BLaER1 (cell line): ENCODE data around the gene PDE8A.
A peak's percentile ranks its signal among the peaks of the same experiment; 100 is the strongest.
"Not testable (repeated sequence)": the region's sequence is repeated elsewhere in the genome, so short reads cannot be mapped to it uniquely, and the experiment has no call there.

ENCODE experiments used
- H3K27ac ChIP-seq: shearing (Covaris generic); formaldehyde crosslinking; 2 replicates; pipeline ENCODE4 v1.8.1; 2022
- H3K27me3 ChIP-seq: shearing (Covaris generic); formaldehyde crosslinking; 2 replicates; pipeline ENCODE4 v1.8.1; 2022
- H3K36me3 ChIP-seq: shearing (Covaris generic); formaldehyde crosslinking; 2 replicates; pipeline ENCODE4 v1.8.1; 2022
- H3K4me1 ChIP-seq: shearing (Covaris generic); formaldehyde crosslinking; 2 replicates; pipeline ENCODE4 v1.8.1; 2022
- H3K4me2 ChIP-seq: shearing (Covaris generic); formaldehyde crosslinking; 2 replicates; pipeline ENCODE4 v1.8.1; 2022
- H3K4me3 ChIP-seq: shearing (Covaris generic); formaldehyde crosslinking; 2 replicates; pipeline ENCODE4 v1.8.1; 2022
- H3K9ac ChIP-seq: shearing (Covaris generic); formaldehyde crosslinking; 2 replicates; pipeline ENCODE4 v1.8.1; 2022
- H3K9me3 ChIP-seq: shearing (Covaris generic); formaldehyde crosslinking; 2 replicates; pipeline ENCODE4 v1.8.1; 2022
- H4K20me1 ChIP-seq: shearing (Covaris generic); formaldehyde crosslinking; 2 replicates; pipeline ENCODE4 v1.8.1; 2022
- Cebpa-rat ChIP-seq: shearing (Covaris generic); IDR thresholded peaks from 2 replicates; pipeline ENCODE4 v1.8.1; 2022

Gene PDE8A

DNA sequence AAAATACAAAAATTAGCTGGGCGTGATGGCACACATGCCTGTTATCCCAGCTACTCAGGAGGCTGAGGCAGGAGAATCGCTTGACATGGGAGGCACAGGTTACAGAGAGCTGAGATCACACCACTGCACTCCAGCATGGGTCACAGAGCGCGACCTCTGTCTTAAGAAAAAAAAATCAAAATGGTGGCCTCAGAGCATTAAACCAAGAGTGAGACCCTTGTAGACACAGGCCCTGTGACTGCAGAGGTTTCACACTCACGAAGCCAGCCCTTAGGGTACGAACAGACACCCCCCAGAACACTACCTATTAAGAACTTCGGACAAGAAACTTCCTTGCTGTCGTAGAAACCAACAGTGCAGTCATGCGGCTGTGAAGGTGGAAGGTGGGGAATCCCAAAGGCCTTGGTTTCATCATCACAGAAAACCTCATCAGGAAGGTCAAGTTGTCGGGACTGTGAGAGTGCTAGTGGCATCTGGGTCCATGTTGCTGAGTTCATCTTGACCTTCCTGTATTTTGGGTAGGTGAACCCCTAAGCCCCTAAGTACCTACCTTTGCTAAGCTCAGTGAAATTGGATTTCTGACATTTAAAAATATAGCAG is 4.8 kb upstream of the PDE8A start:
- H3K4me1 ChIP-seq, result peaks cover 12% of the 10 kb centered on the region
- no peaks in the 10 kb centered on the region for H3K9me3 ChIP-seq
- no peak for TF ChIP-seq Cebpa-rat
- H3K27me3 ChIP-seq, result peaks cover 23% of the 10 kb centered on the region
- H3K4me3 ChIP-seq, result no peak overlapping the region
- no peaks in the 10 kb centered on the region for H3K36me3 ChIP-seq
- H3K9ac ChIP-seq, result no peak overlapping the region
- H4K20me1 ChIP-seq, result peaks cover 5% of the 10 kb centered on the region
- no peak overlapping the region for H3K27ac ChIP-seq
- no peak overlapping the region for H3K4me2 ChIP-seq

DNA sequence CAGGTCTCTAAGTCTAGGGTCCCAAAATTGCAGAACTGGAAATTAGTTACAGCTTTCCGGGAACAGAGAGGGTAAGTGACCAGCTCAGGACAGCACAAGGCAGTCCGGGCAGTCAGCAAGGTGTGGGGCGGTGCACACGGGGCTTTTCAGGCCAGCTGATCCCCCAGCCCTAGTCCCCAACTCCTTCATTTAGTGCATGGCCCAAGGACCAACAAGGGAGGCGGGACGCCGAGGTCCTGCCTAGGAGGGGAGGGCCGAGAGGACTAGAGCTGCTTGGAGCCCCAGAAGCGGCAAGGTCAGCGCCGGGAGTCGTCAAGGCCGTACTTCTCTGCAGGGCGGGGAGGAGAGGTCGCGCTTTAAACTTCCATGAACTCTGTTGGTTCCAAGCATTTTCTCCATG is 2.0 kb upstream of the PDE8A start:
- no peaks in the 10 kb centered on the region for H3K36me3 ChIP-seq
- TF ChIP-seq Cebpa-rat, result no peak
- H3K9me3 ChIP-seq, result no peaks in the 10 kb centered on the region
- H3K27ac ChIP-seq, result no peak overlapping the region
- peaks cover 31% of the 10 kb centered on the region for H3K4me1 ChIP-seq
- H4K20me1 ChIP-seq, result peaks cover 33% of the 10 kb centered on the region
- no peak overlapping the region for H3K9ac ChIP-seq
- peaks cover 50% of the 10 kb centered on the region for H3K27me3 ChIP-seq
- H3K4me3 ChIP-seq, result peak overlapping the region; percentile 91; the same call in 1 of the 2 replicates
- H3K4me2 ChIP-seq, result peak overlapping the region; percentile 83

DNA sequence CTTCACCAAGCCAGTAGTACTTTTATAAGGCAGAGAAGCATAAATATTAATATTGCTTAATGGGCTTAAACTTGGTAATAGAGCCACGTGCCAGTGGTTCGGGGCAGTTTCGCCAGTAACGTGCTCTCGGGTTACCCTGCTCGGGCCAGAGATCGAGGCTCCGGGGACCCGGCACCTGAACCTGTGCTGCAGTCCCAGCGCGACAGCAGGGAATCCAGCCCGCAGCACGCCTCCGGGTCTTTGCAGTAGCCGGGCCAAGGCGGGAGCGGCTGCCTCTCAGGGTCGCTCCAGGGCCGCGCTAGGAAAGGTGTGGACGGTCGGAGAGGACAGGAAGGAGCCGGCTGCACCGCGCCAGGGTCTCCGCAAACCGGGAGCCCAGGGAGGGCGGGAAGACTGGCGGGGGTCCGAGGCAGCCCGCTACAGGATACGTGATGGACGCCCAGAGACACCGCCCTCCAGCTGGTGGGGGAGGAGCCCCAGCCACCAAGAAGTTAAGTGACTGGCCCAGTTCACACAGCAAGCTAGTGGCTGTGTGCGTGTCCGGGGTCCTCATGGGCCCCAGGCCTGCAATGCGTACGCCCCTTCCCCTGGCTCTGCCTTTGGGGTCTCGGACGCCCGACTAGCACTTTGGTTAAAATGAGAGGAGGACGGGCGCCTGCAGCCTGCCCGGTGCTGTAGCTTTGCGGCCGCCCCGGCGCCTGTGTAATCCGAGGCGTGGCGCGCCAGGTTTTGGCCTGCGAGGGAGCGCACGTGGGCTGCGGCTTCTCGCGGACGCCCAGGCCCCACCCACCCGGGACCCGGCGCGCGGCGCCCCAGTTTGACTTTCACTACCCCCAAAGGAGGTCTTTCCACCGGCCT is 1.2 kb upstream of the PDE8A start:
- H3K27me3 ChIP-seq, result peaks cover 52% of the 10 kb centered on the region

DNA sequence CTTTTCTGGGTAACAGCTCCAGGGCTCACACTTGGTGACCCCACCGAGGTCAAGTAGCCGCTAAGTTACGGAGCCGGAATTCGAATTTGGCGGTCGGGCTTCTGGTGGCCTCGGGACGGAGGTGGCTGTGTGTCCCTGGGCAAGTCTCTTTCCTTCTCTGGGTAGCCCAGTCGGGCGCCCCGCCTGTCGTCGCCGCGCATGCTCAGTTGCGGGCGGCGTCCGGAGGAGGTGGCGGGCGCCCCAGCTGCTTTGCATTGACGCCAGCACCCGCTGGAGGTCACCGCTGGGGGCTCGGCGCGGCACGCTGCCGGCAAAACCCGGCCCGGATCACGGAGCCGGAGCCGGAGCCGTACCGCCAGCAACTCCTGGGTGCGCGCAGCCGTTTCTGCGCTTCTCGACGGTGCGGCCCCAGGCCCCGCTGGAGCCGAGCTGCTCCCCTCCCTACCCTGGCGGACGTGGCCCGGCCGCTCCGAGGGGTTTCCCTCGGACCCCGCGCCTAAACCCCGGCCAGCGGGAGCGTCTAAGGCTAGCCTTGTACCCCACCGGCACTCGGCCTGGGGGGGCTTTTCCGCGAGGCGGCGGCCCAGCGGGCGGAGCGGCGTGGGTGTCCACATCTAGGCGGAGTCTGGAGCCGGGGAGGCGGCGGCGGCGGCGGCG is 474 bp upstream of the PDE8A start:
- Histone ChIP-seq H3K4me2 (peak overlapping the region; percentile 83), H3K9ac (peak overlapping the region; percentile 83), H3K36me3 (no peaks in the 10 kb centered on the region), H3K27ac (peak overlapping the region; percentile 79), H4K20me1 (peaks cover 48% of the 10 kb centered on the region), H3K27me3 (peaks cover 52% of the 10 kb centered on the region), H3K4me1 (peaks cover 31% of the 10 kb centered on the region), H3K4me3 (peak overlapping the region; percentile 91), H3K9me3 (no peaks in the 10 kb centered on the region)
- no peak for TF ChIP-seq Cebpa-rat

More for the DNA sequence above, 1.2 kb upstream of the PDE8A start:
- H3K36me3 ChIP-seq, result no peaks in the 10 kb centered on the region
- TF ChIP-seq Cebpa-rat, result no peak
- H3K9ac ChIP-seq, result peak overlapping the region; percentile 83
- H3K27ac ChIP-seq, result peak overlapping the region; percentile 79
- peak overlapping the region; percentile 91 for H3K4me3 ChIP-seq
- peak overlapping the region; percentile 83 for H3K4me2 ChIP-seq
- peaks cover 40% of the 10 kb centered on the region for H4K20me1 ChIP-seq
- no peaks in the 10 kb centered on the region for H3K9me3 ChIP-seq
- peaks cover 31% of the 10 kb centered on the region for H3K4me1 ChIP-seq

DNA sequence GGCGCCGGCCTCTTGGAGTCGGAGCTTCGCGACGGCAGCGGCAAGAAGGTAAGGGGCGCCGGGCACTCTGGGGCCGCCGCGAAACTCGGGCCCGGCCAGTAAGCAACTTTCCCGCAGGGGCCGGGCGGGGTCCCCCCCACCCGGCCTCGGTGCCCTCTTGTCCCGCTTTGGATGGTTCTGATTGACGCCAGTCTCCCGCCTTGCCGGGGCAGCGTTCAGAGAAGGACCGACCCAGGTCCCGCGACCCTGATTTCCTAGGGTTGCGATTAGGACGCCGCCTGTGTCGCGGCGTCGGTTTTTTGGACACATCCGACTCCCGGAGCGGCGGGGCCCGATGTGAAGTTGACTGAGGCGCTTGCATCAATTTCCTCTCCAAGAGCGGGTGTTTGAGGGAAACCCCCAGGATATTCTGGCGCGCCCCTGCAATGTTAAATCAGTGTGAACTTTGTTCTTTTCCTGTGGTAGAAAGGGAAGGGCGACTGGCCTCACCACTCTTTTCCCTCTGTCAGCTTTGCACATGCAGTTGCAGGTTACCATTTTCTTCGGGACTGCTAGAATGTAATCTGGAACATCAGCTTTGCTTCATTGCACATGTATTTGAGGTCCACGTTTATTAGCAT is 755 bp downstream of the PDE8A start:
- Histone ChIP-seq H3K4me3 (peak overlapping the region; percentile 91), H3K9ac (peak overlapping the region; percentile 83), H4K20me1 (peaks cover 49% of the 10 kb centered on the region), H3K9me3 (no peaks in the 10 kb centered on the region), H3K36me3 (no peaks in the 10 kb centered on the region), H3K27me3 (peaks cover 52% of the 10 kb centered on the region), H3K27ac (peak overlapping the region; percentile 79), H3K4me1 (peaks cover 31% of the 10 kb centered on the region), H3K4me2 (peak overlapping the region; percentile 83)
- TF ChIP-seq Cebpa-rat, result no peak

DNA sequence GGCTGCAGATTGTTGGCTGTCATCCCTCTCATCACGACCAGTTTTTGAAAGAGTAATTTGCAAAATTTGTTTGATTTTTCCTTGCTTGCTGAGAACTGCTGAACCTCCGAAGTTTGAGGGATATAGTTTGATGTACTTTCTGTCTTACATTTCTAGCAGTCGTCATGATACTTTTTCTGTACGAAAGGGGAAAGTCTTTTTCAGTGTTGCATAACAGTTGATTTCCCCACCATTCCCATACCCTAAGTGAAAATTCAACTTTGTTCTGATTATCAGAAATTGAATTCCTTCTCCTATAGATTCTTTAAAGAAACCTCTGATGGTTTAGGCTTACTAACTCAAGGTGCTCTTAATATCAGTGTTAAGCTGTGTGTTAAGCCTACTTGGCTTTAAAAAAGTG is 1.6 kb downstream of the PDE8A start:
- TF ChIP-seq Cebpa-rat, result no peak
- Histone ChIP-seq H3K36me3 (no peaks in the 10 kb centered on the region), H3K4me3 (no peak overlapping the region), H3K9ac (no peak overlapping the region), H3K27me3 (peaks cover 52% of the 10 kb centered on the region), H3K9me3 (no peaks in the 10 kb centered on the region), H4K20me1 (peaks cover 49% of the 10 kb centered on the region), H3K27ac (no peak overlapping the region), H3K4me1 (peaks cover 38% of the 10 kb centered on the region), H3K4me2 (peak overlapping the region; percentile 83)

DNA sequence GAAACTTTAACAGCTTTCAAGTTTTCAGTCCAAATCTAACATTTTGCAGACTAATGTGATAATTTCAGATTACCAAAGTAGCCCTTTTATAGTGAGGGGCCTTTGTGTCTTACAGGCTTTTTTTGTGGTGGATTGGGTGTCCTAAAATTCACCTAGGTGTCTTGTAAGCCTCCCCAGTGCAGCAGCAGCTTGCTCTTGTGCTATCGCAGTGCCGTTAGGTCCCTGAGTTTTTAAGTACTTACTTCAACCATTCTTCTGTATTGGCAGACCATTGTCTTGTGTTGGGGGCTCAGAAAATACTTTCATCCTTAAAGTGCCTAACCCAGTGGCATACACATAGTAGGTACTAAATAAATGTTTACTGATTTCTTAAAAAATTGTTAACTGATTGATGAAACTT is 2.1 kb downstream of the PDE8A start:
- H3K4me3 ChIP-seq, result no peak overlapping the region
- H3K9ac ChIP-seq, result no peak overlapping the region
- peaks cover 49% of the 10 kb centered on the region for H3K27me3 ChIP-seq
- no peaks in the 10 kb centered on the region for H3K9me3 ChIP-seq
- H3K27ac ChIP-seq, result no peak overlapping the region
- no peaks in the 10 kb centered on the region for H3K36me3 ChIP-seq
- peaks cover 42% of the 10 kb centered on the region for H3K4me1 ChIP-seq
- H4K20me1 ChIP-seq, result peaks cover 49% of the 10 kb centered on the region
- TF ChIP-seq Cebpa-rat, result no peak
- peak overlapping the region; percentile 83; the same call in 1 of the 2 replicates for H3K4me2 ChIP-seq

DNA sequence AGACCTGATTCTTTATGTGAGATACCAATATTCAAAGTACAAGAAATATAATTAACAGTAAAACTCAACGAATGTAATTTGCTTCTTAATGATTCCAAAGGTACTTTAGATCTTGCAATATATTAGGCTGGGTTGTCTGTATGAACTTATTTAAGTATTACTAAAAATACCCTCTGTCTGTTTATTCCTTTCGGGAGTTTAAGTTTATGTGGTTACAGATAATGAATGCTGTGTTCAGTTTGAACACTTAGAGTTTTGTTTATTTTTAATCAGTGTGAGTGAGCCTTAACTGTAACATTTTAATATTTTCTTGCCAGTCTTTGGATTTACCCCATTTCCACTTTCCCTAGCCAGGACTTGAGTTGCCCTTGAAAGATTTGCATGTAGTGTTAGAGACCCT is 3.5 kb downstream of the PDE8A start:
- H4K20me1 ChIP-seq, result peaks cover 49% of the 10 kb centered on the region
- H3K27me3 ChIP-seq, result peaks cover 36% of the 10 kb centered on the region
- H3K4me2 ChIP-seq, result 0 out of 2 replicates have a peak overlapping the region, but pooled peaks have one; percentile 11
- peaks cover 49% of the 10 kb centered on the region for H3K4me1 ChIP-seq
- no peak overlapping the region for H3K27ac ChIP-seq
- no peaks in the 10 kb centered on the region for H3K36me3 ChIP-seq
- no peaks in the 10 kb centered on the region for H3K9me3 ChIP-seq
- no peak for TF ChIP-seq Cebpa-rat
- H3K4me3 ChIP-seq, result no peak overlapping the region
- H3K9ac ChIP-seq, result no peak overlapping the region

DNA sequence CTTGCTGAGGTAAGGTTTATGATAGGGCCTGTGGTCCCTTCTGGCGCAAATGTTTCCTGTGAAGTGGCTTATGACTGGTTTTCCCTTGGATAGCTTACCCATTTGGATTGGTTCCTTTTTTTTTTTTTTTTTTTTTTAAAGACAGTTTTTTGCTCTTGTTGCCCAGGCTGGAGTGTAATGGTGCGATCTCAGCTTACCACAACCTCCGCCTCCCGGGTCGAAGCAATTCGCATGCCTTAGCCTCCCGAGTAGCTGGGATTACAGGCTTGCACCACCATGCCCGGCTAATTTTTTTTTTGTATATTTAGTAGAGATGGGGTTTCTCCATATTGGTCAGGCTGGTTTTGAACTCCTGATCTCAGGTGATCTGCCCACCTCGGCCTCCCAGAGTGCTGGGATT is 5.7 kb downstream of the PDE8A start:
- not testable (repeated sequence) for H3K9ac ChIP-seq, H3K36me3 ChIP-seq, H3K9me3 ChIP-seq, H3K27ac ChIP-seq, H3K4me3 ChIP-seq, H3K4me2 ChIP-seq
- H3K27me3 ChIP-seq, result peaks cover 24% of the 10 kb centered on the region
- H3K4me1 ChIP-seq, result peaks cover 61% of the 10 kb centered on the region
- H4K20me1 ChIP-seq, result peaks cover 39% of the 10 kb centered on the region
